Nephron (organoid): Measurements from ENCODE around the gene NDUFB8.

ENCODE experiments used
- H3K27ac Mint-ChIP-seq, 3 experiments: 2 replicates each; pipeline ENCODE4 v1.8.0; 2020; ENCODE audit warnings: mixed read lengths in 3 of 3, mild to moderate bottlenecking in 2 of 3, moderate library complexity in 1 of 3
- H3K27me3 Mint-ChIP-seq: 2 replicates; pipeline ENCODE4 v1.8.0; 2021; ENCODE audit warnings: low read depth, mild to moderate bottlenecking, moderate library complexity, mixed read lengths
- H3K36me3 Mint-ChIP-seq: 2 replicates; pipeline ENCODE4 v1.8.0; 2020; ENCODE audit warnings: low read depth, mixed read lengths
- H3K4me1 Mint-ChIP-seq: 2 replicates; pipeline ENCODE4 v1.8.0; 2020; ENCODE audit warnings: mixed read lengths
- H3K4me3 Mint-ChIP-seq, 3 experiments: 2 replicates each; pipeline ENCODE4 v1.8.0; 2020; ENCODE audit warnings: mild to moderate bottlenecking in 3 of 3, mixed read lengths in 3 of 3, moderate library complexity in 2 of 3
- H3K9me3 Mint-ChIP-seq: 2 replicates; pipeline ENCODE4 v1.8.0; 2020; ENCODE audit warnings: mixed read lengths
- TF ChIP-seq, protein P1 (sequence below), 3 experiments: fragments of 200-600 bp; sonication (generic); IDR thresholded peaks; one replicate each; pipeline ENCODE4 v1.5.0; 2021; ENCODE audit warnings: antibody characterized with exemption in 3 of 3; ENCODE audit not compliant: unreplicated experiment in 3 of 3

NDUFB8 gene

DNA sequence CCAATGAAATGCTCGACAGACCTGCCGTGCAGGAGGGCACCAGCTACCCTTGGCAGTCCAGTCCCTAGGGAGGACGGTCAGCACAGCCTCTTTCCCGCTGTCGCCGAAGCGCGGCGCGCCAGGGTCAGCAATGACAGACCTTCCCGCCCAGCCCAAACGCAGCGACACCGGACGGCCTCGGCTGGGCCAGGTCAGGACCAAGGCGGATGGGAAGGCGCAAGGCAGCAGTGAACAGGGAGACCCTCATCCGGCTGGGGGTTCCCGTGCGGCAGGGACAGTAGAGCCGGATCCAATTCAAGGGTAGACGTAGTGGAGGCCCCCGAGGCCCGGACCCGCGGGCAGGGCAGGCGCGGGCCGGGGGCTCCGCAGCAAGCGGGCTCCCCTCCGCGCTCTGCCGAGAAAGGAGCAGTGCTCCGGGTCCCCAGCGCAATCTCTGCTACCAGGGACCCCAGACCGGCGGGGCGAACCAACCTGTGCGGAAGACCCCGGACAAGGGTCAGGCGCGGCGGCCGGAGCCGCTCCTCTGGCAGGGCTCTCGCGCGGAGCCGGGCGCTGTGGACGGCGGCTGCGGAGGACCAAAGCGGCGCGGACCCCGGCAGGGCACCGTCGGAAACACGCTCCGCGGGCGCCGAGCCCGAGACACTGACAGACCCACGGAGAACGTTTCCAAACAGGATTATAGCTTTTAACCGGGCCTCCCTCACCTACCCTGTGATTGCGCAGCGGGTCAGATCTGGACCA, 10.2 kb downstream of the NDUFB8 start, which contains the start of gene SEC31B:
Gene SEC31B, minus strand, starts transcription at position 551 of the 741 bp plus-strand sequence. CDS start 2,909 bp downstream, outside the sequence.
- H3K4me1 Mint-ChIP-seq = peaks cover 5% of the 10 kb centered on the region
- H3K4me3 Mint-ChIP-seq = peak within 1 kb of the TSS; percentile 83 to 93 (median 85)
- no peaks in the 10 kb centered on the region for H3K9me3 Mint-ChIP-seq
- peaks cover 40% of the 10 kb centered on the region for H3K27me3 Mint-ChIP-seq
- TF ChIP-seq, protein P1, sequence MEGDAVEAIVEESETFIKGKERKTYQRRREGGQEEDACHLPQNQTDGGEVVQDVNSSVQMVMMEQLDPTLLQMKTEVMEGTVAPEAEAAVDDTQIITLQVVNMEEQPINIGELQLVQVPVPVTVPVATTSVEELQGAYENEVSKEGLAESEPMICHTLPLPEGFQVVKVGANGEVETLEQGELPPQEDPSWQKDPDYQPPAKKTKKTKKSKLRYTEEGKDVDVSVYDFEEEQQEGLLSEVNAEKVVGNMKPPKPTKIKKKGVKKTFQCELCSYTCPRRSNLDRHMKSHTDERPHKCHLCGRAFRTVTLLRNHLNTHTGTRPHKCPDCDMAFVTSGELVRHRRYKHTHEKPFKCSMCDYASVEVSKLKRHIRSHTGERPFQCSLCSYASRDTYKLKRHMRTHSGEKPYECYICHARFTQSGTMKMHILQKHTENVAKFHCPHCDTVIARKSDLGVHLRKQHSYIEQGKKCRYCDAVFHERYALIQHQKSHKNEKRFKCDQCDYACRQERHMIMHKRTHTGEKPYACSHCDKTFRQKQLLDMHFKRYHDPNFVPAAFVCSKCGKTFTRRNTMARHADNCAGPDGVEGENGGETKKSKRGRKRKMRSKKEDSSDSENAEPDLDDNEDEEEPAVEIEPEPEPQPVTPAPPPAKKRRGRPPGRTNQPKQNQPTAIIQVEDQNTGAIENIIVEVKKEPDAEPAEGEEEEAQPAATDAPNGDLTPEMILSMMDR (IDR thresholded peaks at IDR 0.05; ENCODE audit: unreplicated experiment in 3 of 3) = no peak
- H3K27ac Mint-ChIP-seq = no peak within 1 kb of the TSS
- peaks cover 24% of the 10 kb centered on the region for H3K36me3 Mint-ChIP-seq

DNA sequence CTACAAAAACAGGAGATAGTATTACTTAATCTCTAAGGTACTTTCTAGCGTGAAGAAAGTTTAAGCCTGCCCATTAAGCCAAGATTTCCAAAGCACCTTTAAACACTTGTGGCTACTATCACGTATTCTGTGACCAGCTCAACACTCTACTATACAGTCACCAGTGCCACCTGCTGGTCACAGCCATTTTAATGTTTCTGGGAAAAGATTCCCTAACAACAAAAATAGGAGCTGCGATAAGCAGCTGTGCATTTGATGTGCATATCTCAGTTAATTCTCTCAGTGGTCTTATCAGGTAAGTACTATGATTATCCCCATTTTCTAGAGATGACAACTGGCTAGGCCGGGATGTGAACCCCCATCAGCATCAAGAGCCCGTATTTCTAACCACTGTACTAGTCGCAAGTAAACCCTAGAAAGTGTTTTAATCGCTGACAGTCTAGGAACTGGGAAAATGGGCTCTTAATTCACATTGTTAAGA, 10.9 kb downstream of the NDUFB8 start:
- Mint-ChIP-seq H3K4me3 (peak overlapping the region; percentile 83 to 93 (median 85)), H3K27ac (no peak overlapping the region), H3K9me3 (no peaks in the 10 kb centered on the region), H3K36me3 (peaks cover 20% of the 10 kb centered on the region), H3K4me1 (peaks cover 5% of the 10 kb centered on the region), H3K27me3 (peaks cover 40% of the 10 kb centered on the region)
- TF ChIP-seq, protein P1 (IDR thresholded peaks at IDR 0.05; ENCODE audit: unreplicated experiment in 3 of 3) = peak; percentile 64 to 86 (median 81)

DNA sequence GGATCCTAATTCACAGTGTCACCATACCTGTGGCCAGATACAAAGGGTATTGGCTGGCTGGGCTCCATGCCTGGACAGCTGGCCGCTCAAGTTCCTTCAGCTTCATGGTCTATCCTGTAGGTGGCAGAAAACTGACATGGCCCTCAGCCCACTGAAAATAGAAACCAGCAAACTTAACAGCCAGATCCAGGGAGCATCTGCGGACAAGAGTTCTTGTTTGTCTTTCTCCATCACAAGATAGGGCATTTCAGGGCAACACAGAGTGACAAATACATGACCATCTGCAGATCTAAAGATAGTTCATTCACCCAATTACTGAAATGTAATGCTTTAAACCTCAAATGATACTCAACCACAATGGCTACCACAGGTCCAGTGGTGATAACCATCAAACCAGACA, 12.8 kb downstream of the NDUFB8 start:
- no peaks in the 10 kb centered on the region for H3K9me3 Mint-ChIP-seq
- H3K4me1 Mint-ChIP-seq = peaks cover 5% of the 10 kb centered on the region
- H3K27me3 Mint-ChIP-seq = peaks cover 37% of the 10 kb centered on the region
- peaks cover 12% of the 10 kb centered on the region for H3K36me3 Mint-ChIP-seq
- TF ChIP-seq, protein P1 (IDR thresholded peaks at IDR 0.05; ENCODE audit: unreplicated experiment in 3 of 3) = no peak
- H3K4me3 Mint-ChIP-seq = no peak overlapping the region
- H3K27ac Mint-ChIP-seq = no peak overlapping the region

DNA sequence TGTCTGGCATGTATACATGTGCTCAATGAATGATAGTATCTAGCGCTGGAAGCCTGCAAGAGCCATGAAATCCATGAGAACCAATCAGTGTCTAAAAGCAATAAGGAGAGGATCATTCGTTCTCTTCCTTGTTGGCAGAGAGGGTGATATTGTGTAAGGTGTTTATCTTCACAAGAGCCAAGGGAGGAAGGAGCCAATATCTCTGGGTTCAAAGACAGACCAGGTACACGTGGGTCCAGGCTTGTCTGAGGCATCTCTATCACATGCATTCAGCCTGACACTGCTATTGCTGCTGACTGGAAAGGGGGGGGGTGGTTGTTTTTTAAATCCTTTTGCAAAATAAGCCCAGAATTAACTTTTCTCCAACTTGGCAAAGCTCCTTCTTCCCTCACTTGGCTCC, 14.1 kb downstream of the NDUFB8 start:
- Mint-ChIP-seq H3K27ac (no peak overlapping the region), H3K27me3 (peaks cover 26% of the 10 kb centered on the region), H3K4me3 (no peak overlapping the region), H3K36me3 (peaks cover 10% of the 10 kb centered on the region), H3K9me3 (no peaks in the 10 kb centered on the region), H3K4me1 (peaks cover 5% of the 10 kb centered on the region)
- TF ChIP-seq, protein P1 (IDR thresholded peaks at IDR 0.05; ENCODE audit: unreplicated experiment in 3 of 3) = no peak

DNA sequence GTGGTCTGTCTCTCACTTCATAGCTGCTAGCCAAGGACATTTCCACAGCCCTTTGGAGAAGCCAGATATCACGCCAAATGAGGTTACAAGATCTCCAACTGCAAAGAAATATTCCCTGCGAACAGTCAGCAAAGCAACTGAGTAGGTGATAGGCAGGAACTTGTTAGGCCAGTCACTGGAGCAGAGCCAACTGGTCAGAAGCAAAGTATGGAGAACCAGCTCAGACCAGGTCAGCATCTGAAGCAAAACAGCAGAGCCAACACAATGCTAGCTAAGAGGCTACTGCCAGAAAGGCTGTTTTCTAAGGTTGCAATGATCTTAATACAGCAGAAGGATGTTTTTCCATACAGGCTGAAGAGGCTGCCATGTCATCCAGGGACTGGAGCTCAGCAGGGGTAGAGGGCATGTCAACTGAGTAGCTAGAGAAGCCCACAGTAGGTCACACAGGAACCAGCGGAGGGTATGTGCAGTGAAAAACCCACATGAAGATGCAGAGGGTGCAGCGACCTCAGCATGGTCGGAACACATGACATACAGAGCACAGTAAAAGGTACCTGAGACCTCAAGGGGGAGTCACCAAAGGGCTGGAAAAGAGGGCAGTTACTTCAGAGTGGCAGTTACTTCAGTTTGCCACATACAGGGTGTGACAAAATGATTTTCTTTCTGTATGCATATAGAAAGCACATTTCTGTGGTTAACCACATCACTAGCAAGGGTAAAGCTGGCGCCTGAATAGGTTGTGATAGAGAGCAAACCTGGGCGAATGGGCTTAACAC, 18.9 kb downstream of the NDUFB8 start:
- H3K27me3 Mint-ChIP-seq = no peaks in the 10 kb centered on the region
- H3K4me3 Mint-ChIP-seq = no peak overlapping the region
- no peaks in the 10 kb centered on the region for H3K4me1 Mint-ChIP-seq
- TF ChIP-seq, protein P1 (IDR thresholded peaks at IDR 0.05; ENCODE audit: unreplicated experiment in 3 of 3) = no peak
- H3K27ac Mint-ChIP-seq = no peak overlapping the region
- peaks cover 13% of the 10 kb centered on the region for H3K36me3 Mint-ChIP-seq
- H3K9me3 Mint-ChIP-seq = no peaks in the 10 kb centered on the region
